Bronchial epithelial cell (primary cell): ENCODE measurements around the gene PRICKLE1. TPM values are rescaled to one million over a fixed set of nuclear protein-coding genes. Genes with fewer than 3 reads are reported as not detected.

Experiments
- DNase-seq: peaks from one replicate; pipeline ENCODE4 v3.0.0-alpha.2; 2010; ENCODE audit warnings: low read depth
- FAIRE-seq: peaks from 2 replicates; lab custom pipeline; 2011; peaks lifted over from hg19 to GRCh38; lab: Jason Lieb, UNC
- H3K27me3 ChIP-seq: 2 replicates; pipeline ENCODE4 v1.5.1; 2011; ENCODE audit warnings: low read length; ENCODE audit not compliant: control insufficient read depth, insufficient read depth
- H3K36me3 ChIP-seq: 2 replicates; pipeline ENCODE4 v1.5.1; 2011; ENCODE audit warnings: low read length; ENCODE audit not compliant: control insufficient read depth, insufficient read depth
- H3K4me3 ChIP-seq: 2 replicates; pipeline ENCODE4 v1.5.1; 2011; ENCODE audit warnings: mild to moderate bottlenecking, low read depth, low read length, control low read depth
- total RNA-seq: library from RNA; depleted of rRNA; stranded (reverse); fragments of >200 nt; gene quantifications from 2 replicates; pipeline ENCODE4 v1.2.1, GENCODE V29; 2014
- TF ChIP-seq, protein P1 (sequence below): IDR thresholded peaks from 2 replicates; pipeline ENCODE4 v1.5.1; 2011; ENCODE audit warnings: mild to moderate bottlenecking, moderate library complexity, low read length, control low read depth, inconsistent platforms; ENCODE audit not compliant: insufficient read depth, severe bottlenecking

Gene PRICKLE1
- total RNA-seq, 1 donor from 2014 or later = 1.1 TPM

DNA sequence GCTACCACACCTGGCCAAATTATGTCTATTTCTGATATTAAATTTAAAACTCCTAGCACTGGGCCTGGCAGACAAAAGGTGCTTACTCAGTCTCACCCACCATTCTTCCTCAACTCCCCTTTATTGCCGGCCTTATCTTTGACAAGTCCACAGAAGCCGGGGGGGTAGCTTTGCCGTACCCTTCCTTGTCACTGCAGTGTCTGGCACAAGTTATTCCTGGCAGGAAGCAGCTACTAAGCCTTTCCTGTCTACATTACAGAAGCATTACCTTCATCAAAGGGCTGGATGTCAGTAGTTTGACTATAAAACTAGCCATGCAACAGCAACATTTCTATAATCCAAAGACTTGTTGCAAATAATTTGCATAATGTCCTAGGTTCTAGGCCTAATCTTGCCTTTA, 127.1 kb downstream of the PRICKLE1 start:
- Histone ChIP-seq H3K4me3 (no peak overlapping the region), H3K36me3 (peaks cover 1% of the 10 kb centered on the region), H3K27me3 (no peaks in the 10 kb centered on the region)
- DNase-seq (no peak), FAIRE-seq (no peak)
- TF ChIP-seq, protein P1, sequence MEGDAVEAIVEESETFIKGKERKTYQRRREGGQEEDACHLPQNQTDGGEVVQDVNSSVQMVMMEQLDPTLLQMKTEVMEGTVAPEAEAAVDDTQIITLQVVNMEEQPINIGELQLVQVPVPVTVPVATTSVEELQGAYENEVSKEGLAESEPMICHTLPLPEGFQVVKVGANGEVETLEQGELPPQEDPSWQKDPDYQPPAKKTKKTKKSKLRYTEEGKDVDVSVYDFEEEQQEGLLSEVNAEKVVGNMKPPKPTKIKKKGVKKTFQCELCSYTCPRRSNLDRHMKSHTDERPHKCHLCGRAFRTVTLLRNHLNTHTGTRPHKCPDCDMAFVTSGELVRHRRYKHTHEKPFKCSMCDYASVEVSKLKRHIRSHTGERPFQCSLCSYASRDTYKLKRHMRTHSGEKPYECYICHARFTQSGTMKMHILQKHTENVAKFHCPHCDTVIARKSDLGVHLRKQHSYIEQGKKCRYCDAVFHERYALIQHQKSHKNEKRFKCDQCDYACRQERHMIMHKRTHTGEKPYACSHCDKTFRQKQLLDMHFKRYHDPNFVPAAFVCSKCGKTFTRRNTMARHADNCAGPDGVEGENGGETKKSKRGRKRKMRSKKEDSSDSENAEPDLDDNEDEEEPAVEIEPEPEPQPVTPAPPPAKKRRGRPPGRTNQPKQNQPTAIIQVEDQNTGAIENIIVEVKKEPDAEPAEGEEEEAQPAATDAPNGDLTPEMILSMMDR = no peak

DNA sequence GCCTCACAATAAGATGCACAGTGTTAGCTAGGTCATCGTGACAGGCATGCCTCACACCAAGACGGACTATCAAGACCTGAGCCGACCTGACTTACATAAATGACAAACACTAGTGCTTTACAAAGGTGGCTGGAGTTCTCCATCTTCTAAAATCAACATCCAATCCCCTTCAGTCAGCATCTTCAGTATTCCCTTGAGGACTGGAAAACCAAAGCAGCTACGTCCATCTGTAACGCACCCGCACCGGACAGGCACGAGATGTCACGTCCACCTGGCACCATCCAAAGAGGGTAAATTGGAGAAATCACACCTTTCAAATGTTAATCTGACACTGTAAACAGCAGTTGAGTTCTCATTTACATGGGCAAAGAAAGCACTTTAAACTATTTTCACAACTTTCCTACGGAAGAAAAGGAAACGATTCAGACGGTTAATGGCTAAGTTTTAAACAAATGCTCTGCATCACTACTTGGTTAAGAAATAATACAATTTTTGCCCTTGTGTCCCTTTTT, 130.2 kb downstream of the PRICKLE1 start:
- Histone ChIP-seq H3K27me3 (no peaks in the 10 kb centered on the region), H3K36me3 (peaks cover 1% of the 10 kb centered on the region), H3K4me3 (no peak overlapping the region)
- no peak for DNase-seq
- TF ChIP-seq, protein P1 = no peak
- no peak for FAIRE-seq

DNA sequence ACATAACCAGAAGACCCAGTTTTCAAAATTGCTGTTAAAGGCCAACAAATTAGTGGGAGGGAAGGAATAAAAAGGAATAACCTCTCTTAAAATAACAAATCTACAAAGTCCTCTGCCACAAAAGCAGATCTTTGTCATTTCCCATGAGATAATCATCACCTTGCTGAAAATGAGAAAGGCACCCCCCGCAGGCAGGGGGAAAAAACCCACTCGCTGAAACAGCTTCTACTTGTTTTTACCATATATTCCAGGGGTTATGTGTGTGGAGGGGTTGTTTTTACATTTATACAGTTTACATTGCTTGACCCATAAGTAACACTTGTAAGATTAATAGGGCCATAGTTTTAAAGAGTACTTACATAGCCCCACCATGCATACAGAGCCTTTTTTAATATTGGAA, 131.0 kb downstream of the PRICKLE1 start:
- DNase-seq (no peak), FAIRE-seq (no peak)
- Histone ChIP-seq H3K36me3 (no peaks in the 10 kb centered on the region), H3K27me3 (no peaks in the 10 kb centered on the region), H3K4me3 (no peak overlapping the region)
- TF ChIP-seq, protein P1 = no peak

DNA sequence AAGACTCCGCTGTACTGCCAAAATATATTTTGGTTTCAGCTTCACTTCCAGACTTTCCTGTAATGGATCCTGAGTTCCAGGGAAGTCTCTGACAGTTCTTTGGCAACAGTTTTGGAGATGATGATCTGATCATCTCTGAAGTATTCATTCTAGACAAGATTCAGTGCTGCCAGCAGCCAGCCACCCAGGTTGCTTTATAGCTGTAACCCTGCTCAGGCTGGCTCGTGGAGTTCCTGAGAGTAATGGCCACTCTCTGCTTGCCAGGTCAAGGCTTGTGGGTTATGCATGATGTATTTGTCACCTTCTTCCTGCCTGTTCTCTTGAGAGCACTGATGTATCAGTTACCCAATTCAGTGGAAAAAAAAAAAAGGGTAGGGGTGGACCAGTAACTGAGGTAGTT, 139.3 kb downstream of the PRICKLE1 start:
- Histone ChIP-seq H3K4me3 (no peak overlapping the region), H3K27me3 (no peaks in the 10 kb centered on the region), H3K36me3 (peaks cover 1% of the 10 kb centered on the region)
- DNase-seq (peak; percentile 8), FAIRE-seq (no peak)
- TF ChIP-seq, protein P1 = no peak

DNA sequence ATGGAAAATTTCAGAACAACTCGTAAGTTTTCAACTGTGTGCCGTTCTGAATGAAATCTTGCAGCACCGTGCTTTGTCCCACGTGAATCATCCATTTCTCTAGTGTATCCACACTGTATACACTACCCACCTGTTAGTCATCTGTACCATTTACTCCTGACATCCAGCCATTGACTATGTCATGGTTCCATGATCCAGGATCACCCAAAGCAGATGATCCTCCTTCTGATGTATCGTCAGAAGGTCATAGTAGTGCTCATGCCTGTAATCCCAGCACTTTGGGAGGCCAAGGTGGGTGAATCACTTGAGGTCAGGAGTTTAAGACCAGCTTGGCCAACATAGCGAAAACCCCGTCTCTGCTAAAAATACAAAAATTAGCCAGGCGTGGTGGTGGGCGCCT, 140.7 kb downstream of the PRICKLE1 start:
- Histone ChIP-seq H3K4me3 (no peak overlapping the region), H3K36me3 (peaks cover 1% of the 10 kb centered on the region), H3K27me3 (no peaks in the 10 kb centered on the region)
- no peak for FAIRE-seq
- TF ChIP-seq, protein P1 = no peak
- DNase-seq = no peak

DNA sequence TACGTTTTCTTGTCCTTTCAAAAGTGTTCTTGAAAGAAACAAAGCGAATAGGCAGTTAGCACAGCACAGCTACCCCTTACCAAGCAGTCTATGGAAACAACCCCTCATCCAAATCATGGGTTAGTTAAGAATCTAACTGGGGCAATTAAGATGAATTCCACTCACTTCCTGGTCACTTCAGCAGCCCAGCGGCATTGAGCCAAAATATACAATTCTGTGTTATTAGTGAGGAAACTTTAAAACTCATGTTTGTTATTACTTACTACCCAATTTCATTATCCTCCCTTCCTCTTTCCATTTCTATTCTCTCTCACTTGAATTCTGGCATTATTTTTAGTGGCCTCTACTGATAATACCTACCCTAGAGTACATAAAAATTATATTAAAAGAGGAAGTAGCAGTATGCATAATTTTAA, 142.2 kb downstream of the PRICKLE1 start:
- H3K4me3 ChIP-seq = no peak overlapping the region
- H3K36me3 ChIP-seq = peaks cover 4% of the 10 kb centered on the region
- FAIRE-seq (no peak), DNase-seq (no peak)
- TF ChIP-seq, protein P1 = no peak
- no peaks in the 10 kb centered on the region for H3K27me3 ChIP-seq
